ENCODE results near the gene XPO6. TPM values are rescaled to one million over a fixed set of nuclear protein-coding genes. Genes with fewer than 3 reads are reported as not detected.

XPO6 gene
- total RNA-seq, 1 experiment from 2014 or later, result 188 TPM

DNA sequence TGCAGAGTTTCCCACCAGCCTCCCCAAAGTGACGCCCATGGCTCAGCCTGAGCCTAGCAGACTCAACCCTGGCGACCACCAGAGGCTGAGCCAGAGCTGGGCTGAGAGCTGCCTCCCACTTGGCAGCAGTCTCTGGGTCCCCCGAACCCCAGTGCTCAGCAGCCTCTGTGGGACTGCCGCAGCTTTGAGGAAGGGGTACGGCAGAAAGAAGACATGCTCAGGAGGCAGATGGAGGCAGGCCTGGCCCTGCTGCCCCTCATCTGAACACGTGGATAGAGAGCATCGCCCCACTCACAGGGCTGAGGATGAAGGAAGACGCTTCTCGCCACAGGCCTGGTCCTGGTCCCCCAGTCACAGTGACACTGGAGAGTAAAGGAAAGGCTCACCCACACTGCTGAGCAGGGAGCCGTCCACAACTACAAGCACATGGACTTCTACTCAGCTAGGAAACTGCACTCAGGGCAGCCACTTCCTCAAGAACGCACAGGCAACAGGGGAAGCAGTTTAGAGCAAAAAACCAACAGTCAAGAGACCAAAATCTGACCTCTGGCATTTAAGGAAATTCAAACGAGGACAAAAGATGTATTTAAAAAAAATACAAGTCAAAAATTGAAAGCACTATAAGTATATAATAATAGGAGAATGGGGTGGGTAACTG, 103.0 kb downstream of the XPO6 start:
- no peak for DNase-seq
- Histone ChIP-seq H3K27me3 (ENCODE audit: control insufficient read depth, insufficient read depth, low read length) (no peaks in the 10 kb centered on the region), H3K4me3 (ENCODE audit: insufficient read depth, low read depth, low read length) (no peak overlapping the region), H3K36me3 (replicated peaks; ENCODE audit: control insufficient read depth, insufficient read depth, low read length) (peaks cover 56% of the 10 kb centered on the region)

DNA sequence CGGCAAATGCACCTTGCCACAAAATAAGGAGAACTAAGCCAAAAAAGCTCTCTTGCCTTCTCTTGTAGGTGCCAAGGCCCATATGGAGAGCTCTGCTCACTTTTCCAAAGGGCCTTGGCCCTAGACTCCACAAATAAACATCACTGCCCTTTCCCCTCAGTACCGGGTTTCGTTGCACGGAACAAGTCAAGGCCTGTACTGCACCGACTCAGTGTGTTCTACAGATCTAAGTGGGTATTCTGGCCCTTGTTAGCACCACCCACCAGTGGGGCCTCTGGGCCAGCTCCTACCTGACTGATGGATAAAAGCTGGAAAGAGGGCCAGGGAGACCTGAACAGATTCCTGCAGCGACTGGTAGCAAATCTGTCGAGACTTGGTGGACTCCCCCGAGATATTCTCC, 104.5 kb downstream of the XPO6 start:
- DNase-seq, result no peak
- Histone ChIP-seq H3K27me3 (ENCODE audit: control insufficient read depth, insufficient read depth, low read length) (no peaks in the 10 kb centered on the region), H3K4me3 (ENCODE audit: insufficient read depth, low read depth, low read length) (no peak overlapping the region), H3K36me3 (replicated peaks; ENCODE audit: control insufficient read depth, insufficient read depth, low read length) (peaks cover 53% of the 10 kb centered on the region)

GRCh38 chr16:28106467-28107215, 105.1 kb downstream of the XPO6 start:
- no peak for DNase-seq
- Histone ChIP-seq H3K4me3 (ENCODE audit: insufficient read depth, low read depth, low read length) (no peak overlapping the region), H3K27me3 (ENCODE audit: control insufficient read depth, insufficient read depth, low read length) (no peaks in the 10 kb centered on the region), H3K36me3 (replicated peaks; ENCODE audit: control insufficient read depth, insufficient read depth, low read length) (peaks cover 57% of the 10 kb centered on the region)

- Histone ChIP-seq H3K4me3 (ENCODE audit: insufficient read depth, low read depth, low read length) (no peak overlapping the region), H3K27me3 (ENCODE audit: control insufficient read depth, insufficient read depth, low read length) (no peaks in the 10 kb centered on the region), H3K36me3 (replicated peaks; ENCODE audit: control insufficient read depth, insufficient read depth, low read length) (peaks cover 60% of the 10 kb centered on the region)
- no peak for DNase-seq
Observed at GRCh38 chr16:28105954-28106353, 105.8 kb downstream of the XPO6 start.

DNA sequence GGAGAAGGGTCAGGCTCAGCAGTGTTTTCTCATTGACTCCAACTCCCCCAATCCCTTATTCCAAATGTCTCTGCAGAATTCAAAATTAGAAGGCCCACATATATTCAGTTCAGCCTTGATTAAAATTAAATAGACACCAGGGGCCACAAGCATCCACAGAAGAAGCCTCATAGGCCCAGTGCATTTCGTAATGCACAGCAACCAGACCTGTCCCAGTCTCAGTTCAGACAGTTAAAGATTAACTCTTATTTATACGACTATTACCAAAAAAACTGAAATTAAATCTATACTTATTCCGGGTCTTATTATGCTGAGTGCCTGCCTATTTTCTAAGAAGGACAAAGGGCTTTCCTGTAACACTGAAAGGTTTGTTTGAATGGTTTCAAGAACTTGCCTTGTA, 106.5 kb downstream of the XPO6 start:
- H3K27me3 ChIP-seq (ENCODE audit: control insufficient read depth, insufficient read depth, low read length), result no peaks in the 10 kb centered on the region
- no peak overlapping the region for H3K4me3 ChIP-seq (ENCODE audit: insufficient read depth, low read depth, low read length)
- no peak for DNase-seq
- H3K36me3 ChIP-seq (replicated peaks; ENCODE audit: control insufficient read depth, insufficient read depth, low read length), result peaks cover 63% of the 10 kb centered on the region

- no peak for DNase-seq
- Histone ChIP-seq H3K36me3 (replicated peaks; ENCODE audit: control insufficient read depth, insufficient read depth, low read length) (peaks cover 63% of the 10 kb centered on the region), H3K27me3 (ENCODE audit: control insufficient read depth, insufficient read depth, low read length) (no peaks in the 10 kb centered on the region), H3K4me3 (ENCODE audit: insufficient read depth, low read depth, low read length) (no peak overlapping the region)
Observed at GRCh38 chr16:28104404-28104803, 107.4 kb downstream of the XPO6 start.

- Histone ChIP-seq H3K36me3 (replicated peaks; ENCODE audit: control insufficient read depth, insufficient read depth, low read length) (peaks cover 64% of the 10 kb centered on the region), H3K4me3 (ENCODE audit: insufficient read depth, low read depth, low read length) (no peak overlapping the region)
Observed at GRCh38 chr16:28103516-28104170, 108.1 kb downstream of the XPO6 start.

DNA sequence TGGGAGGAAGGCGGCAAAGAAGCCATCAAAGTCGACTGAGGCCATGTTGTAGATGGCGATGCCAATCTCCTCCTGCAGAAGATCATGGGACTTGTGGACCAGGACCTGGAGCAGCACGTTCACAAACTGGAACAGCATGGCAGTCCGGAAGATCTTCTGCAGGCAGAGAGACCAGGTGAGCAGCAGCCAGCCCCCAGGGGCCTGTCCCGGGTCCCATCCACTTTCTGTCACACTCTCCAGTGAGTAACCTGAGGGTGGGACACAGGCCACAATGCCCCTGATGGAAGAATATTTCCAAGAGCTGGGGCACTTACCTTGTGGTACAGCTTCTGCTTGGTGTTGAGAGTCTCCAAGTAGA, 110.3 kb downstream of the XPO6 start:
- Histone ChIP-seq H3K4me3 (ENCODE audit: insufficient read depth, low read depth, low read length) (no peak overlapping the region), H3K27me3 (ENCODE audit: control insufficient read depth, insufficient read depth, low read length) (no peaks in the 10 kb centered on the region), H3K36me3 (replicated peaks; ENCODE audit: control insufficient read depth, insufficient read depth, low read length) (peaks cover 54% of the 10 kb centered on the region)
- no peak for DNase-seq

More at GRCh38 chr16:28103516-28104170, 108.1 kb downstream of the XPO6 start:
- no peaks in the 10 kb centered on the region for H3K27me3 ChIP-seq (ENCODE audit: control insufficient read depth, insufficient read depth, low read length)
- DNase-seq, result peak; percentile 11

GRCh38 chr16:28100810-28101532, 110.8 kb downstream of the XPO6 start:
- peaks cover 49% of the 10 kb centered on the region for H3K36me3 ChIP-seq (replicated peaks; ENCODE audit: control insufficient read depth, insufficient read depth, low read length)
- DNase-seq, result no peak
- no peak overlapping the region for H3K4me3 ChIP-seq (ENCODE audit: insufficient read depth, low read depth, low read length)
- H3K27me3 ChIP-seq (ENCODE audit: control insufficient read depth, insufficient read depth, low read length), result no peaks in the 10 kb centered on the region

- DNase-seq, result peak; percentile 30
- no peak overlapping the region for H3K4me3 ChIP-seq (ENCODE audit: insufficient read depth, low read depth, low read length)
- peaks cover 36% of the 10 kb centered on the region for H3K36me3 ChIP-seq (replicated peaks; ENCODE audit: control insufficient read depth, insufficient read depth, low read length)
- H3K27me3 ChIP-seq (ENCODE audit: control insufficient read depth, insufficient read depth, low read length), result no peaks in the 10 kb centered on the region
Observed at GRCh38 chr16:28098959-28099945, 112.5 kb downstream of the XPO6 start.

GRCh38 chr16:28098171-28098958, 113.4 kb downstream of the XPO6 start:
- H3K36me3 ChIP-seq (replicated peaks; ENCODE audit: control insufficient read depth, insufficient read depth, low read length), result peaks cover 28% of the 10 kb centered on the region
- no peaks in the 10 kb centered on the region for H3K27me3 ChIP-seq (ENCODE audit: control insufficient read depth, insufficient read depth, low read length)
- no peak overlapping the region for H3K4me3 ChIP-seq (ENCODE audit: insufficient read depth, low read depth, low read length)
- DNase-seq, result peak; percentile 32

DNA sequence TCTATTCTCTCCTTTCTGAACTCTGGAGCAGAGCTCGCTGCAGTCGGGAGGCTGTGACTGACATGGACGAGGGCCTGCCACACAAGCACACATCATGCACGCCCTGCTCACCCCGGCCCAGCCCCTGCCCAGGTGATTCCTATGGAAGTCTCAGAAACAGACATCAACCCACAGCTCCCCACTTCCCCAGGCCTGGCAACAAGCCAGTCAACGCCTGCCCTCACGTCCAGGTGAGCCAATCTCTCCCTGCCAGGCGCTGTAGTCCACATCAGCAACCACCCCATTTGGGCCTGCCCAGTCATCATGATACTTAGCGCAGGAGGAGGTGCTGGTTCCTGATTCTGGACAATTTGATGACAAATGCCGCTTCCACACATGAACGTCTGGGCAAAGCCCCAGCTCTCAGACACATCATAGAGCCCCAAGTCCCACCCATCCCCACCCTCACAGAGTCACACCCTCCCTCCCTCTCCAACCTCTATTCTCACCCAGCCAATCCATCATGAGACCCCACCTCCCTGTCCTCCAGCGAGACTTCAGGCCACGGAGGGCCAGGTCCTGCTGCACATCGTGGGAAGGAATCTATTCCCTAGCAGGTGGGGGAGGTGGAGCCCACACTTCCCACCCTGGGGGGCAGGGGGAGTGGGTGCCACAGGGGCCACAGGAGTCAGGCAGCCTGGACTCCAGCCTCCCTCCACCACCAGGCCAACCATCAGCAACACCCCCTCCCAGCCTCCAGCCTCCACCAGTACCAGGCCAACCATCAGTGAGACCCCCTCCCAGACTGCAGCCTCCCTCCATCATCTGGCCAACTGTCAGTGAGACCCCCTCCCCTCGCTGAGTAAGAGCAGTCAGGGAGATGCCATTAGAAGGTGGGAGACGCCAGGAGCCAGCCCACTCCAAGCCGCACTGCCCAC, 114.5 kb downstream of the XPO6 start:
- no peaks in the 10 kb centered on the region for H3K27me3 ChIP-seq (ENCODE audit: control insufficient read depth, insufficient read depth, low read length)
- no peak overlapping the region for H3K4me3 ChIP-seq (ENCODE audit: insufficient read depth, low read depth, low read length)
- H3K36me3 ChIP-seq (replicated peaks; ENCODE audit: control insufficient read depth, insufficient read depth, low read length), result peaks cover 26% of the 10 kb centered on the region
- DNase-seq, result peak; percentile 37
